Hematopoietic multipotent progenitor cell treated with erythropoietin and hydrocortisone succinate and interleukin-3 and kit ligand, for 17 days (in vitro differentiated cells): Measurements from ENCODE around the gene AGR2.

ENCODE experiments used
- DNase-seq: peaks from one replicate; pipeline ENCODE4 v3.0.0-alpha.2; 2015; ENCODE audit warnings: low spot score

Gene AGR2

GRCh38 chr7:16812542-16813231 is 7.9 kb upstream of the AGR2 start:
- no peak for DNase-seq

GRCh38 chr7:16811551-16811950 is 6.8 kb upstream of the AGR2 start:
- no peak for DNase-seq

GRCh38 chr7:16810573-16810972 is 5.8 kb upstream of the AGR2 start:
- no peak for DNase-seq

DNA sequence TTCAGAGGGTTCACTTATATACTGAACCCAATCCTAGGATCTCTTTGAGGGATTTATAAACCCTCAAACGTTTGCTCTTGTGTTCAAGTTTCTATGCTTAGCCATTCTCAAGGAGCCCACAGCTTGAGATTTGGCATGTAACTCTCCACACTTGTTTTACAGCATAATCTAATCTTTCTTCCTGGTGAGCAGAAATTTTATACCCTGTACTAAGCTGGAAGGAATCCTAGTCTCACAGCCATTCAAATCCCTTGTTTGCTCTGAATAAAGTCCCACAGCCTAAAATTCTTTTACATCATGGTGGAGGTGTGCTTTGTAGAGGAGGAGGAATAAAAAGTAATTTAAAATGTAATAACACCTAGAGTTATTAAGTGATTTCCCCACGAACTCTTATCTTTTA is 5.3 kb upstream of the AGR2 start:
- no peak for DNase-seq

DNA sequence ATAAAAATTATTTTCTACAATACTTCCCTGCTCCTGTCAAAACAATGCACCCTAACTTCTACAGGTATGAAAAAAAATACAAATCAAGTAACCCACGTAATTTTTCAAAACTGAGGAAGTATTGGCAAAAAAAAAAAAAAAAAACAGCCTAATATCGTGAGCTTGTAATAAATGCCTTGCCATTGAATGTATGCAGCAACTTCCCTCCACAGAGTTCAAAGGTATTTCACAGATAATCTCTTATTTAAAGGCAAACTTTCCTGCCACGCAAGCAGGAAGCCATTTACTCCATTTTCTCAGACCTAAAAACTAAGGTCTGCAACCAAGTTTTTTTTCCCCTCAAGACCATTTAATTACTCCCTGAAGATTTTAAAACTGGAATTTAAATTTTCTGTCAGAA is 642 bp upstream of the AGR2 start:
- no peak for DNase-seq

DNA sequence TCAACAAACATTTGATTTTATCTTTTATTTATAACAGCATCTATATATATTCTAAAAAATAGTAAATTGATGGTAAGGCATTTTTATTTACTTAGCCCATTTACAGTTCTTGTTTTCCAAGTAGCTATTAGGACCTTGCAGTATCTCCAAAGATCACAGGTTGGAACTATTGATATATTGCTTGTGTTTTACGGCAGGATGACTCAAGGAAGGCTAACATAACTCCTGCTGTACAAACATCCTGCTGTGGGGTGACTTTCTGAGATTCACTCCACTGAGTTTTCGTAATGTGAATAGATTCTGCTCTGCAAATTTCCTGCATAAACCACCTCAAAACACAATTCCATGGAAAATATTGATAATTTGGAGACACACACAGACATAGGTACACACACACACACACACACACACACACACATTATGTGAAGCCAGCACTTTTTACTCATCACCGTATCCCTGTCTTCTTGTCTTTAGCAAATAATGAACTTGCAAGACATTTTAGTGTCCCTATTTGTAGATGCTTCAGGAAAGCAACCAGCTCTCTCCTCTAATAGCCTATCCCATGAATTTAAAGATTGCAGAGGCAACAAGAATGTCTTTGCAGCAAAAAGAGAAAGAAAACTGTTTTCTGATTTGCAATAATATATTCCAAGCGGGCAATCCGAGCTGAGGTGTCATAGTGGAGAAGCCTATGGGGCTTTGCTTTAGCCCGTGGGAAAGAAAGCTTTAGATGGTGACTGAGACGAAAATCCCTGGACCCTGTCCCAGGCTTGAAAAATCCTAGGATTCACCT is 722 bp downstream of the AGR2 start:
- no peak for DNase-seq

DNA sequence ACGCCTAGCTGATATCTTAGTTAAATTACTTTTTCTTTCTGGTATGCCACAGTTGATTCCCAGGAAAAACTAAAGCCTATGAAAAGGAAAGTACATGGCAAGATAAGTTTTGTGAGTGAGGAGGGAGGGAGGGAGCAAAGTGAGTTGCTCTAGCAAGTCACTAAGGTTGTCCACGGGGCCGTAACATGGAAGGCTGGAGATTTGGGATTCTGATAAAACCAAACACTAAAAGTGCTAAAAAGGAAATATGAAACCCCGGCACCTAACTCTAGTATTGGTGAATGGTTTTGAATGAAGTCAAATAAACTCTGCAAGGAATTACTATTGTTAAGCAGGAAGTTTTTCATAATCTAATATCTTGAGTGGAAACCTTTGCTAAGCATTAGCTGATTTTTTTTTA is 1.7 kb downstream of the AGR2 start:
- no peak for DNase-seq

DNA sequence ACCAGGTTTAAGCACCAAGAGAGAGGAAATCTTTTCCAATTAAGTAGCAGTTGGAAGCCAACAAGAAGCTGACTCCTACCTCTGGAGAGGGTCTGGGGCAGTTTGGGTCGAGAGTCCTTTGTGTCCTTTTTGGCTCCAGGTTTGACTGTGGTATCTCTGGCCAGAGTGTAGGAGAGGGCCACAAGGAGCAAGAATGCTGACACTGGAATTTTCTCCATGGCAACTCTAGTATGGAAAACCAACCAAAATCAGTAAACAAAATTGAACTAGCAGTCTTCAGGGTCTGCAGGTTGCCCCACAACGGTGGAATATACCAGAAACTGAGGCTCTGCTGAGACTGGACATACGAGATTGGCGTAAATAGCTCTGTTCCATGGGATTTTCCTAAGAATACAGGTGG is 3.2 kb downstream of the AGR2 start:
- no peak for DNase-seq

- DNase-seq, result peak; percentile 54
Measured at GRCh38 chr7:16801111-16801542, 3.7 kb downstream of the AGR2 start.

DNA sequence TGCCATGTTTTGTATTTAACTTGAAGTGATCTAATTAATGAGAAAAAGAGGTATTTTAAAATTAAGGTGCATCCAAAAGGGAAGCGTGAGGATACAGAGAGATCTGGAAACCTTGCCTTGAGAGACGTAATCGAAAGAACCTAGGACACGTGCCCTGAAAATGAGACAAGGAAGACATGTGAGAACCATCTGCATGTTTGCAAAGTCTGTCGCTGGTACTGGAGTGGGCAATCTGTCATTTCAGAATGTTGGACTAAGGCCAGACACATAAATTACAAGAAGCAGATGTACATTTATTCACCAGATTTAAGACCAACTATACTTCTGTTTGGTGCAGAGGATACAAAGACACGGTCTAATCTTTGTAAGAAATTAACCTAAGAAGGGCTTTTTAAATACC is 9.2 kb downstream of the AGR2 start:
- no peak for DNase-seq

GRCh38 chr7:16794986-16795385 is 9.8 kb downstream of the AGR2 start:
- DNase-seq, result no peak

DNA sequence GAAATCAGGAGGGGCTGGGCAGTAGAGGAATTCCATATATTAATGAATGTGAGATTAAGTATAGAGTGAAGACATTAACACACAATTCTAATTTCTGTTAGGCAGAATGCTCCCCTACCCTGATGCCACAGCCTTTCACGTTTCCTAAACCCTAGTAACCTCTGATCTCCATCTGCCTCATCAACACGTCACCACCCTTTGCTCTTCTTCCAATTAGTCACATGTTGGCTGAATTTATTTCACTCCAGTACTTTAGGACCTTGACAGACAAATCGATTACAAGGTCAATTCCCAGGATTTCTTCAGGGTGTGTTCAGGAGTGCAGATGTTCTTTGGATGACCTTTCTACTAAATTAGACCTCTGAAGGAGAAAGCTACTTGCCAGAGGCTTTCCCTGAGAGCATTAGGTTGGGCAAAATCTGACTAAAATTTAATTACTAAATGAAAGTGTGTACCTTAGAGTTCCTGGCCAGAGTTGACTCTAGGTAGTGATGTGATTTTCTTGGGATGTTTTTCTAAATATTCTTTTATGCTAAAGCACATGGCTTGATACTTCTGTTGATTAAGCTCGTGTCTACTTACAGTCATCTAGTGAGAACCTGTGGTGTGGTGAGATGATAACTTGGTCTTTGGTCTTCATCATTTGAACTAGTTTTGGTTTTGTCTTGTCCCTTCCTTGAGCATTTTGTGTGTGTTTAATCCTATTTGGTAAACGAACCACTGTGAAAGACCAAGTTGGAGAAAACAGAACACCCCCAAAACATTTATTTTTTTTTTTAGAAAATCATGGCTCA is 12.7 kb downstream of the AGR2 start:
- peak; percentile 14 for DNase-seq

DNA sequence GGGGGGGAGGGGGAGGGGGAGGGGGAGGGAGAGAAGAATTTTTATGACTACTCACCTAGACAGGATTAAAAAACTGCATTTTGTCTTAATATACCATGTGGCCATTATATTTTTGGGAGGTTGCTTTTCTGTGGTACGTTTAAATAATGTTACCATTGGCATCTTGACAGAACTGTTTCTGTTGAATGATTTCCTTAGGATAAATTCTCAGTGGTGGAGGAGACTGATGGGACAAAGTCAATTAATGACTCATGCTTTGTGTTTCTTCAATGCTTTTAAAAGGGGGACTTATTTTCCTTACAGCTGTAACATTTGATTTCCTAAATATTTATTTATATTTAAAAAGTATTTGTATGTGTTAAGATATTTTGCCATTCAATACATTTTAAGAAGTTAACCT is 13.7 kb downstream of the AGR2 start:
- DNase-seq, result no peak

- no peak for DNase-seq
Measured at GRCh38 chr7:16787127-16787526, 17.7 kb downstream of the AGR2 start.

GRCh38 chr7:16786257-16786656 is 18.5 kb downstream of the AGR2 start:
- no peak for DNase-seq

GRCh38 chr7:16785846-16786245 is 19.0 kb downstream of the AGR2 start:
- DNase-seq, result no peak

GRCh38 chr7:16785321-16785720 is 19.5 kb downstream of the AGR2 start:
- DNase-seq, result no peak

- DNase-seq, result no peak
Measured at GRCh38 chr7:16780596-16780995, 24.2 kb downstream of the AGR2 start.

DNA sequence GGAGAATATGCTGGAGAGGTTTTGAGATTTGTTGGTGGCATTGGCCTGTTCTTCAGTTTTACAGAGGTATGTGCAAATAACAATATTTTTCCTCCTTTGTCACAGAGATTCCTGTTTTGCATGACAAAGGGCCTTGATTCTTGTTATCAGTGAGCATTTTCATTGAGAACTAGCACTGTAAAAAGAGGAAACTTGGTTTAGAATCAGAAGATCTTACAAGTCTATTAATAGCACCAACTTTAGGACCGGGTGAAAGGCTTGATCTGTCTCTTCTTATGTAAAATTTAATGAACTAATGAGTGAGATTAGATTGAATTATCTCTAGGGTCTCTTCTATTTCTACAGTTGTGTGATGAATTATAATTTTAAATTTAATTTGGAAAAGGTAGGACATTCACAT is 25.7 kb downstream of the AGR2 start:
- DNase-seq, result no peak

DNA sequence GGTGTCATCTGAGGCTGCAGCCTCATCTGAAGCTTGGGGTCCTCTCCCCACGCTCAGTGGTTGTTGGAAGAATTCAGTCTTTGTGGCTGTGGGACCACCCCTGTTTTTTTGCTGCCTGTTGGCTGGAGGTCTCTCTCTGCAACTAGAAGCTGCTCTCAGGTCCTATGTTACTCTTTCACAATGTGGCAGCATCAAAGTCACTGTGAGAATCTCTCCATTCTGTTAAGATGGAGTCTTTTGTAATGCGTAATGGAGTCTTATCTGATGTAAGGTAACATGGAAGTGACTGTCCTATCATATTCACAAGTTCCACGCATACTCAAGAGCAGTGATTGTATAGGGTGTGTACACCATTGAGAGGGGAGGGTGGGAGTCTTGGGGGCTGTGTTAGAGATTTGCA is 26.3 kb downstream of the AGR2 start:
- no peak for DNase-seq

DNA sequence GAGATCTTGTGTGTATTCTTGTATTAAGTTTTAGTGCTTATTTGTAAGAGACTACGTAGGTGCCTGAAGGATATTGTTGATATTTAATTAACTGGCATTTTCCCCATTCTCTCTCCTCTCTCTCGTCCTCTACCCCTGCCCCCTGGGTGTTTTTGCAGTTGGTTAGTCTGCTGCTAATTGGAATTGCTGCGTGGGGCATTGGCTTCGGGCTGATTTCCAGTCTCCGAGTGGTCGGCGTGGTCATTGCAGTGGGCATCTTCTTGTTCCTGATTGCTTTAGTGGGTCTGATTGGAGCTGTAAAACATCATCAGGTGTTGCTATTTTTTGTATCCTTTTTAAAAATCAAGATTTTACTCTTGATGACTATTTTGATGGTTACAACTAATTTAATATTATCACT is 28.7 kb downstream of the AGR2 start:
- no peak for DNase-seq

- DNase-seq, result no peak
Measured at GRCh38 chr7:16774986-16775385, 29.8 kb downstream of the AGR2 start.

- peak; percentile 37 for DNase-seq
Measured at GRCh38 chr7:16774294-16774693, 30.5 kb downstream of the AGR2 start.
